CD14-positive monocyte (primary cell): ENCODE data around the gene AFF3. TPM values are rescaled to one million over a fixed set of nuclear protein-coding genes. Genes with fewer than 3 reads are reported as not detected.
A peak's percentile ranks its signal among the peaks of the same experiment; 100 is the strongest.

Experiments used
- DNase-seq, 3 donors: peaks; one replicate each; pipeline ENCODE4 v3.0.0-alpha.2; 2011 to 2022
- H2AFZ ChIP-seq: 2 replicates; pipeline ENCODE4 v1.6.0; 2012; ENCODE audit warnings: mild to moderate bottlenecking, low read depth, low read length, inconsistent platforms; ENCODE audit not compliant: insufficient read depth, poor library complexity, severe bottlenecking
- H3K27ac ChIP-seq, 2 donors: 1 replicate in 1 of 2; 2 replicates in 1 of 2; pipeline ENCODE4 v1.5.1; 2012 to 2013; ENCODE audit warnings: low read length in 2 of 2, control low read depth in 1 of 2, inconsistent platforms in 1 of 2, low read depth in 1 of 2, mild to moderate bottlenecking in 1 of 2
- H3K27me3 ChIP-seq, 2 donors: one replicate each; pipeline versions ENCODE4 v1.6.0 to v1.6.1; 2011 to 2013; ENCODE audit warnings: low read length in 2 of 2; ENCODE audit not compliant: control insufficient read depth in 2 of 2, insufficient read depth in 2 of 2
- H3K36me3 ChIP-seq, 2 donors: replicated peaks in 1 of 2; 1 replicate in 1 of 2; 2 replicates in 1 of 2; pipeline versions ENCODE4 v1.5.1 to v1.6.1; 2012 to 2013; ENCODE audit warnings: low read length in 2 of 2, control low read depth in 1 of 2, inconsistent platforms in 1 of 2, mild to moderate bottlenecking in 1 of 2; ENCODE audit not compliant: insufficient read depth in 2 of 2, control insufficient read depth in 1 of 2
- H3K4me1 ChIP-seq, 2 donors: 1 replicate in 1 of 2; 2 replicates in 1 of 2; pipeline versions ENCODE4 v1.5.1 to v1.6.1; 2012 to 2013; ENCODE audit warnings: low read length in 2 of 2, control low read depth in 1 of 2, inconsistent platforms in 1 of 2, mild to moderate bottlenecking in 1 of 2, moderate library complexity in 1 of 2; ENCODE audit not compliant: insufficient read depth in 2 of 2, control insufficient read depth in 1 of 2
- H3K4me2 ChIP-seq: replicated peaks from 2 replicates; pipeline ENCODE3; 2012; ENCODE audit warnings: low read length, moderate library complexity, mild to moderate bottlenecking; ENCODE audit not compliant: poor library complexity, severe bottlenecking; ENCODE audit errors: extremely low read depth
- H3K4me3 ChIP-seq, 3 experiments: fragments of 200-600 bp in 1 of 3; sonication (generic) in 1 of 3; replicated peaks in 1 of 3; 1 replicate in 2 of 3; 2 replicates in 1 of 3; pipeline ENCODE4 v1.5.1; 2011 to 2013; ENCODE audit warnings: low read length in 3 of 3, mild to moderate bottlenecking in 3 of 3, control low read depth in 2 of 3, low read depth in 2 of 3, inconsistent platforms in 1 of 3, moderate library complexity in 1 of 3
- H3K79me2 ChIP-seq: 2 replicates; pipeline ENCODE4 v1.6.0; 2012; ENCODE audit warnings: mild to moderate bottlenecking, control low read depth, inconsistent platforms, low read length, moderate library complexity; ENCODE audit not compliant: insufficient read depth
- H3K9ac ChIP-seq: 2 replicates; pipeline ENCODE4 v1.6.0; 2017; ENCODE audit warnings: low read length, mild to moderate bottlenecking; ENCODE audit not compliant: insufficient read depth, poor library complexity, severe bottlenecking
- H3K9me3 ChIP-seq, 2 donors: replicated peaks in 1 of 2; 1 replicate in 1 of 2; 2 replicates in 1 of 2; pipeline versions ENCODE4 v1.5.1 to v1.6.1; 2012 to 2013; ENCODE audit warnings: low read length in 2 of 2, control low read depth in 1 of 2; ENCODE audit not compliant: control insufficient read depth in 1 of 2, insufficient read depth in 1 of 2
- H4K20me1 ChIP-seq: 2 replicates; pipeline ENCODE4 v1.6.0; 2012; ENCODE audit warnings: mild to moderate bottlenecking, low read length, control low read depth, moderate library complexity; ENCODE audit not compliant: insufficient read depth
- H3K27ac Mint-ChIP-seq, 7 donors: one replicate each; pipeline ENCODE4 v1.8.0; 2020; ENCODE audit warnings: mild to moderate bottlenecking in 7 of 7, mixed read lengths in 7 of 7, moderate library complexity in 6 of 7, inconsistent platforms in 2 of 7
- H3K27me3 Mint-ChIP-seq, 3 donors: one replicate each; pipeline ENCODE4 v1.8.0; 2021 to 2022; ENCODE audit warnings: low read depth in 3 of 3, mild to moderate bottlenecking in 3 of 3, mixed read lengths in 3 of 3, moderate library complexity in 3 of 3, inconsistent platforms in 1 of 3
- H3K36me3 Mint-ChIP-seq, 2 donors: one replicate each; pipeline ENCODE4 v1.8.0; 2020; ENCODE audit warnings: mixed read lengths in 2 of 2, inconsistent platforms in 1 of 2, mild to moderate bottlenecking in 1 of 2
- H3K4me1 Mint-ChIP-seq: one replicate; pipeline ENCODE4 v1.8.0; 2020; ENCODE audit warnings: mild to moderate bottlenecking, mixed read lengths
- H3K4me3 Mint-ChIP-seq, 2 donors: one replicate each; pipeline ENCODE4 v1.8.0; 2020; ENCODE audit warnings: mild to moderate bottlenecking in 2 of 2, mixed read lengths in 2 of 2, moderate library complexity in 1 of 2
- H3K9me3 Mint-ChIP-seq, 7 donors: one replicate each; pipeline ENCODE4 v1.8.0; 2020 to 2022; ENCODE audit warnings: mixed read lengths in 7 of 7, mild to moderate bottlenecking in 6 of 7, moderate library complexity in 6 of 7, inconsistent platforms in 2 of 7
- CTCF ChIP-seq: fragments of 200-600 bp; IDR thresholded peaks from one replicate; pipeline ENCODE4 v1.8.0; 2022; ENCODE audit warnings: antibody characterized with exemption, mild to moderate bottlenecking
- WGBS: methylation state at CpG from one replicate; pipeline ENCODE4 v1.1.5; 2013; ENCODE audit warnings: missing lambda C conversion rate; ENCODE audit not compliant: insufficient coverage; 5-methylcytosine and 5-hydroxymethylcytosine counted together
- intact Hi-C, 2 donors: fragments of 100-400 bp; cut with micrococcal nuclease; formaldehyde crosslinking; loops; one replicate each; pipeline versions ENCODE4 v1.15.0 to v1.15.1; 2023
- polyA plus RNA-seq, 3 donors: library from polyadenylated mRNA; depleted of rRNA in 1 of 3; unstranded in 2 of 3; stranded (reverse) in 1 of 3; fragments of 300-500 nt in 2 of 3; fragments of >200 nt in 1 of 3; fragmentation: Illumina TruSeq in 2 of 3; gene quantifications; 1 replicate in 2 of 3; 2 replicates in 1 of 3; pipeline ENCODE4 v1.2.3, GENCODE V29; 2012 to 2021

The AFF3 gene
- polyA plus RNA-seq, 3 donors: 0.17 to 4.1 (median 0.49) TPM

DNA sequence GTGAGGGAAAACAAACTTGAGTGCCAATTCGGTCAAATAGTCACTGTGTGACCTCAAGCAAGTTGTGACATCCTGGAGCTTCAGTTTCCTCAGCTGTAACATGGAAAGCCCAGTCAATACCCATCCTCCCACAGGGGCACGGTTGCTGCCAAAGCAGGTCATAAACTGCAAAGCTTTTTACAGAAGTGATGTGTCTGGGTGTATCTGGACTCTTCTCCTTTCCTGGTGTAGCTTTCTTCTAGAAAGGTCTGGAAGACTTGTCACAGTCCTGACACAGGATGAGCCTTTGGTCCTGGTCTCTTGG, 4.2 kb upstream of the AFF3 start:
- peak in 1 of 3 donors; percentile 14 for DNase-seq
- H3K9me3 Mint-ChIP-seq: peaks cover 0 to 8% (median 0%) of the 10 kb centered on the region in 7 donors
- H3K27me3 Mint-ChIP-seq: peaks cover 0 to 10% (median 0%) of the 10 kb centered on the region in 3 donors
- Histone ChIP-seq H3K79me2 (peaks cover 19% of the 10 kb centered on the region), H3K27ac (no peak overlapping the region), H3K4me3 (no peak overlapping the region), H3K9me3 (no peaks in the 10 kb centered on the region), H3K27me3 (no peaks in the 10 kb centered on the region), H3K36me3 (no peaks in the 10 kb centered on the region), H4K20me1 (no peaks in the 10 kb centered on the region), H2AFZ (no peak overlapping the region), H3K9ac (no peak overlapping the region), H3K4me1 (peaks cover 24% of the 10 kb centered on the region in 2 donors), H3K4me2 (no peak overlapping the region)
- H3K4me3 Mint-ChIP-seq: no peak overlapping the region
- WGBS: 33% methylated on average over 1 of the region's 2 CpGs
- H3K27ac Mint-ChIP-seq: peak overlapping the region in 1 of 7 donors; percentile 61
- H3K36me3 Mint-ChIP-seq: no peaks in the 10 kb centered on the region
- intact Hi-C loops: no loop called here
- TF ChIP-seq CTCF: no peak
- peaks cover 33% of the 10 kb centered on the region for H3K4me1 Mint-ChIP-seq

DNA sequence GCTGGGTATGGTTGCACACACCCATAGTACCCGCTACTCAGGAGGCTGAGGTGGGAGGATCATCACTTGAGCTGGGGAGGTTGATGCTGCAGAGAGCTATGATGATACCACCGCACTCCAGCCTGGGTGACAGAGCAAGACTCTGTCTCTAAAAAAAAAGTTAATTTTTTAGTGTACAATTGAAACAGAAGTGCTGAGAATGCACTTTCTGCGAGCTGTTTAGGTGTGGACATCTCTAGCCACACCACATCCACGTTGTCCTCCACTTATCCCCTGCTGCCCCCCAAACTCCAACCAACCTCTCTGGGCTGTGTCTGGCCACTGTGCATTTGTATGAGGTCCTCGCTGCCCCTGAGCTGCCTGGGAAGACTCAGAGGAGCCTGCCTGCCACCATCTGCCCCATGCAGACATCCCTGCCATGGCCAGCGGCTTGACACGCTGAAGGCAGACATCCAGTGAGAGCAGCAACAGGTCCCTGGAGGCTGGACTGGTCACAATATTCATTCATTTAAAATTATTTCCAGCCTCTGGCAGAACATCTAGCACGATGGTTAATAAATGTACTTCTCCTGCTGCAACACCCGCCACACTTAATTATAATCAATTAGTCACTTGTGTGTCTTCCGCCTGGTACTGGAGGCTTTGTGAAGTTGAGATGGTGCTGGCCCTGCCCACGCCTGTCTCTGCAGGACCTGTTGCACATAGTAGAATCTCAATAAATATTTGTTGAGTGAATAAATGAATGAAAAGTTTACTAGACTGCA, 3.7 kb upstream of the AFF3 start:
- H3K9me3 ChIP-seq: no peaks in the 10 kb centered on the region

More for the DNA sequence above, 3.7 kb upstream of the AFF3 start:
- DNase-seq: no peak
- no peak overlapping the region for H3K4me2 ChIP-seq
- H3K4me3 Mint-ChIP-seq: no peak overlapping the region
- H4K20me1 ChIP-seq: no peaks in the 10 kb centered on the region
- peaks cover 19% of the 10 kb centered on the region for H3K79me2 ChIP-seq
- no peaks in the 10 kb centered on the region for H3K36me3 Mint-ChIP-seq
- H3K27me3 Mint-ChIP-seq: peaks cover 0 to 10% (median 0%) of the 10 kb centered on the region in 3 donors
- intact Hi-C loops: no loop called here
- H3K9me3 Mint-ChIP-seq: peaks cover 0 to 8% (median 0%) of the 10 kb centered on the region in 7 donors
- H3K27ac Mint-ChIP-seq: peak overlapping the region in 1 of 7 donors; percentile 61
- no peaks in the 10 kb centered on the region for H3K27me3 ChIP-seq
- peaks cover 35% of the 10 kb centered on the region for H3K4me1 Mint-ChIP-seq
- no peak overlapping the region for H3K9ac ChIP-seq
- H3K36me3 ChIP-seq: no peaks in the 10 kb centered on the region
- no peak for TF ChIP-seq CTCF
- H3K27ac ChIP-seq: no peak overlapping the region
- WGBS: 84% methylated on average over 8 of the region's 11 CpGs
- H3K4me3 ChIP-seq: no peak overlapping the region
- H2AFZ ChIP-seq: no peak overlapping the region
- H3K4me1 ChIP-seq: peaks cover 24 to 29% of the 10 kb centered on the region in 2 donors
